HEK293 (cell line): ENCODE measurements around the gene TOR4A.
A peak's percentile ranks its signal among the peaks of the same experiment; 100 is the strongest.

Experiments
- CTCF ChIA-PET: fragments of 350-600 bp; formaldehyde crosslinking; extraction: SDS; loops from one replicate; lab custom pipeline; 2021; ENCODE audit warnings: antibody characterized with exemption; lab: Yijun Ruan, JAX
- POLR2A ChIA-PET: fragments of 300-600 bp; formaldehyde crosslinking; extraction: SDS; loops from one replicate; lab custom pipeline; 2020; ENCODE audit warnings: antibody characterized with exemption, inconsistent platforms; lab: Yijun Ruan, JAX
- H3K27ac ChIP-seq: fragments of 200-500 bp; sonication (Bioruptor generic); 2 replicates; pipeline ENCODE4 v1.5.1; 2014; ENCODE audit warnings: low read depth, low read length, control low read depth, inconsistent platforms; ENCODE audit errors: extremely low read depth
- H3K36me3 ChIP-seq, 2 experiments: fragments of 200-500 bp in 1 of 2; sonication (Bioruptor generic) in 1 of 2; 1 replicate in 1 of 2; 2 replicates in 1 of 2; pipeline ENCODE4 v1.5.1; 2014 to 2017; ENCODE audit warnings: inconsistent platforms in 2 of 2, low read length in 2 of 2; ENCODE audit not compliant: control insufficient read depth in 2 of 2, insufficient read depth in 1 of 2
- H3K4me1 ChIP-seq: fragments of 200-500 bp; sonication (Bioruptor generic); 2 replicates; pipeline ENCODE4 v1.5.1; 2014; ENCODE audit warnings: mild to moderate bottlenecking, low read length, inconsistent platforms; ENCODE audit not compliant: control insufficient read depth, insufficient read depth
- H3K4me3 ChIP-seq: 2 replicates; pipeline ENCODE4 v1.5.1; 2011; ENCODE audit warnings: low read depth, mild to moderate bottlenecking, control low read depth, low read length, moderate library complexity
- H3K9me3 ChIP-seq: fragments of 200-500 bp; sonication (Bioruptor generic); 2 replicates; pipeline ENCODE4 v1.5.1; 2014; ENCODE audit warnings: low read depth, low read length, inconsistent platforms; ENCODE audit not compliant: control insufficient read depth, insufficient read depth
- AEBP2 ChIP-seq: fragments of 450-650 bp; formaldehyde crosslinking; IDR thresholded peaks from 2 replicates; pipeline ENCODE4 v1.5.1; 2016; ENCODE audit warnings: missing biosample characterization, missing genetic modification characterization, borderline replicate concordance
- BCL11B ChIP-seq: fragments of 450-650 bp; formaldehyde crosslinking; IDR thresholded peaks from 2 replicates; pipeline ENCODE4 v1.5.1; 2016; ENCODE audit warnings: low read depth, missing biosample characterization, missing genetic modification characterization
- KLF8 ChIP-seq: fragments of 450-650 bp; formaldehyde crosslinking; IDR thresholded peaks from 2 replicates; pipeline ENCODE4 v1.5.1; 2016; ENCODE audit warnings: missing biosample characterization, missing genetic modification characterization
- KLF9 ChIP-seq: fragments of 450-650 bp; formaldehyde crosslinking; IDR thresholded peaks from 2 replicates; pipeline ENCODE4 v1.5.1; 2016; ENCODE audit warnings: missing biosample characterization, missing genetic modification characterization, low read depth
- SP7 ChIP-seq: fragments of 450-650 bp; formaldehyde crosslinking; IDR thresholded peaks from 2 replicates; pipeline ENCODE4 v1.5.1; 2016; ENCODE audit warnings: missing biosample characterization, missing genetic modification characterization
- ZBTB21 ChIP-seq: fragments of 450-650 bp; formaldehyde crosslinking; IDR thresholded peaks from 2 replicates; pipeline ENCODE4 v1.5.1; 2017; ENCODE audit warnings: missing biosample characterization, missing genetic modification characterization
- ZBTB49 ChIP-seq: fragments of 450-650 bp; formaldehyde crosslinking; IDR thresholded peaks from 2 replicates; pipeline ENCODE4 v1.5.1; 2016; ENCODE audit warnings: missing biosample characterization, missing genetic modification characterization, low read depth
- ZBTB8A ChIP-seq: fragments of 450-650 bp; formaldehyde crosslinking; IDR thresholded peaks from 2 replicates; pipeline ENCODE4 v1.5.1; 2016; ENCODE audit warnings: missing biosample characterization, missing genetic modification characterization
- ZFP69B ChIP-seq: fragments of 450-650 bp; formaldehyde crosslinking; IDR thresholded peaks from 2 replicates; pipeline ENCODE4 v1.5.1; 2016; ENCODE audit warnings: missing biosample characterization, missing genetic modification characterization
- ZNF138 ChIP-seq: fragments of 450-650 bp; formaldehyde crosslinking; IDR thresholded peaks from 2 replicates; pipeline ENCODE4 v1.5.1; 2016; ENCODE audit warnings: missing biosample characterization, missing genetic modification characterization, borderline replicate concordance
- ZNF202 ChIP-seq: fragments of 450-650 bp; formaldehyde crosslinking; IDR thresholded peaks from 2 replicates; pipeline ENCODE4 v1.5.1; 2016; ENCODE audit warnings: missing biosample characterization, missing genetic modification characterization, borderline replicate concordance
- ZNF211 ChIP-seq: fragments of 450-650 bp; formaldehyde crosslinking; IDR thresholded peaks from 2 replicates; pipeline ENCODE4 v1.5.1; 2016; ENCODE audit warnings: low read depth, missing biosample characterization, missing genetic modification characterization
- ZNF214 ChIP-seq: fragments of 450-650 bp; formaldehyde crosslinking; IDR thresholded peaks from 2 replicates; pipeline ENCODE4 v1.5.1; 2017; ENCODE audit warnings: missing biosample characterization, mild to moderate bottlenecking, missing genetic modification characterization, borderline replicate concordance
- ZNF223 ChIP-seq: fragments of 450-650 bp; formaldehyde crosslinking; IDR thresholded peaks from 2 replicates; pipeline ENCODE4 v1.5.1; 2016; ENCODE audit warnings: missing biosample characterization, missing genetic modification characterization
- ZNF266 ChIP-seq: fragments of 450-650 bp; formaldehyde crosslinking; IDR thresholded peaks from 2 replicates; pipeline ENCODE4 v1.5.1; 2016; ENCODE audit warnings: missing biosample characterization, missing genetic modification characterization, low read depth
- ZNF335 ChIP-seq: fragments of 450-650 bp; formaldehyde crosslinking; conservative IDR thresholded peaks from 2 replicates; pipeline ENCODE4 v1.5.1; 2016; ENCODE audit warnings: missing biosample characterization, missing genetic modification characterization
- ZNF423 ChIP-seq: fragments of 450-650 bp; formaldehyde crosslinking; IDR thresholded peaks from 2 replicates; pipeline ENCODE4 v1.5.1; 2016; ENCODE audit warnings: missing biosample characterization, missing genetic modification characterization
- ZNF449 ChIP-seq: fragments of 450-650 bp; formaldehyde crosslinking; IDR thresholded peaks from 2 replicates; pipeline ENCODE4 v1.5.1; 2017; ENCODE audit warnings: missing biosample characterization, mild to moderate bottlenecking, missing genetic modification characterization, moderate library complexity
- ZNF624 ChIP-seq: fragments of 450-650 bp; formaldehyde crosslinking; IDR thresholded peaks from 2 replicates; pipeline ENCODE4 v1.5.1; 2017; ENCODE audit warnings: missing biosample characterization, missing genetic modification characterization
- ZNF670 ChIP-seq: fragments of 450-650 bp; formaldehyde crosslinking; IDR thresholded peaks from 2 replicates; pipeline ENCODE4 v1.5.1; 2016; ENCODE audit warnings: missing biosample characterization, missing genetic modification characterization, low read depth
- ZNF776 ChIP-seq: fragments of 450-650 bp; formaldehyde crosslinking; IDR thresholded peaks from 2 replicates; pipeline ENCODE4 v1.5.0; 2017; ENCODE audit warnings: missing biosample characterization, missing genetic modification characterization, borderline replicate concordance
- ZNF785 ChIP-seq: fragments of 450-650 bp; formaldehyde crosslinking; IDR thresholded peaks from 2 replicates; pipeline ENCODE4 v1.5.1; 2016; ENCODE audit warnings: missing biosample characterization, missing genetic modification characterization
- ZSCAN16 ChIP-seq: fragments of 450-650 bp; formaldehyde crosslinking; IDR thresholded peaks from 2 replicates; pipeline ENCODE4 v1.5.1; 2016; ENCODE audit warnings: missing biosample characterization, missing genetic modification characterization
- TF ChIP-seq, protein P1 (sequence below): fragments of 450-650 bp; IDR thresholded peaks from 2 replicates; pipeline ENCODE4 v1.5.1; 2018; ENCODE audit warnings: missing biosample characterization, missing genetic modification characterization
- TF ChIP-seq, protein P2 (sequence below): fragments of 450-650 bp; formaldehyde crosslinking; IDR thresholded peaks from 2 replicates; pipeline ENCODE4 v1.5.1; 2016; ENCODE audit warnings: missing biosample characterization, missing genetic modification characterization
- TF ChIP-seq, protein P3 (sequence below): fragments of 450-650 bp; formaldehyde crosslinking; IDR thresholded peaks from 2 replicates; pipeline ENCODE4 v1.5.1; 2017; ENCODE audit warnings: missing biosample characterization, missing genetic modification characterization

TOR4A gene

DNA sequence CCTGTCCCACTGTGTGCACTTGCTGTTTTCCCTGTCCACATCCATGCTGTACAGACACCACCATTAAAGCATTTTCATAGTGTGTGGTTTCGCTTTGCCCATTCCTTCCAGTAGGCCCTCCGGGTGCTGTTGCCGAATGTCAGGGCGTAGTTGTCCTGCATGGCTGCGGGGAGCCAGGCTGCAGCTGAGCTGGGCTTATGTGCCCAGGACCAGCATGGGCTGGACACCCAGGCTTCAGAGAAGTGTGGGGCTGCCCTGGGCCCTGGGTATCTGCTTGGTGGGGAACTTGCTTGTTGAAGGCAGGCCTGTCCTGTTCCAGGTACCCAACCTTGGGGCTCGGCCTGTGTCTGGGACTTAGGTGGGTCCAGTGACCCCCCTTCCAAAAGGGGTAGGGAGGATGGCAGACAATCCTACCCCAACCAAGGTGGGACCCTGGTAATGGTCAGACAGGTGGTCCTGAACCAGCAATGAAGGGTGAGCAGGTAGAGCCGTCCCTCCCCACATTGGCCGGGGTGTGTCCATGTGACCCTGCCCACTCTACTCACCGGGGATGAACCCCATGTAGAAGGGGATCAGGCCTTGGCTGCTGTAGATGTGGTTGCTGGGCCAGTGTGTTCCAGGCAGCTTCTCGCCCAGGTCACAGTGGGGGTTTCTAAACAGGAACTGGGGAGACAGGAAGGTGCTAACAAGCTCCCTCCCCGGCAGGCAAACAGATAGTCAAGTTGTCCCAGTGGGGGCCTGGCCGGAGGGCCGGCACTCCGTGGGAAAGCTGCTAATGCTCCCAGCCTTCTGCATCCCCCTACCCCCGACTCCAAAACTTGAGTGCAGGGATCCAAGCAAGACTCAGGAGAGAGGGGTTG, 33.7 kb upstream of the TOR4A start:
- ChIA-PET CTCF (interaction anchor here (0.7 to 3.6 kb wide), 3 partner anchors 7 to 20 kb away, joined by 5 to 29 read pairs (median 16); partner anchors contain the start of gene NELFB), POLR2A (interaction anchor here (0.6 to 11.5 kb wide), 15 partner anchors 7 to 453 kb away, joined by 3 to 336 read pairs (median 6); partner anchors contain the start of genes CYSRT1, NELFB, RNF208 and RNF224)
- H3K4me1 ChIP-seq: 0 out of 2 replicates have a peak, but pooled peaks cover 3% of the 10 kb centered on the region
- H3K36me3 ChIP-seq: peaks cover 0 to 27% of the 10 kb centered on the region in 2 experiments; a peak in 1 of 3 replicates
- no peak overlapping the region for H3K4me3 ChIP-seq
- H3K9me3 ChIP-seq: no peaks in the 10 kb centered on the region
- no peak overlapping the region for H3K27ac ChIP-seq
- TF ChIP-seq ZNF423 (tag by site-specific recombination): 0 out of 2 replicates have a peak, but pooled peaks have one; percentile 9
- no peak for TF ChIP-seq ZNF785
- TF ChIP-seq ZSCAN16 (tag by site-specific recombination): no peak
- no peak for TF ChIP-seq ZNF211 (tag by site-specific recombination)
- peak; percentile 29; the same call in 1 of the 2 replicates for TF ChIP-seq BCL11B (tag by site-specific recombination)
- no peak for TF ChIP-seq ZNF624 (tag by site-specific recombination)
- TF ChIP-seq ZBTB49 (tag by site-specific recombination): no peak
- TF ChIP-seq, protein P1, sequence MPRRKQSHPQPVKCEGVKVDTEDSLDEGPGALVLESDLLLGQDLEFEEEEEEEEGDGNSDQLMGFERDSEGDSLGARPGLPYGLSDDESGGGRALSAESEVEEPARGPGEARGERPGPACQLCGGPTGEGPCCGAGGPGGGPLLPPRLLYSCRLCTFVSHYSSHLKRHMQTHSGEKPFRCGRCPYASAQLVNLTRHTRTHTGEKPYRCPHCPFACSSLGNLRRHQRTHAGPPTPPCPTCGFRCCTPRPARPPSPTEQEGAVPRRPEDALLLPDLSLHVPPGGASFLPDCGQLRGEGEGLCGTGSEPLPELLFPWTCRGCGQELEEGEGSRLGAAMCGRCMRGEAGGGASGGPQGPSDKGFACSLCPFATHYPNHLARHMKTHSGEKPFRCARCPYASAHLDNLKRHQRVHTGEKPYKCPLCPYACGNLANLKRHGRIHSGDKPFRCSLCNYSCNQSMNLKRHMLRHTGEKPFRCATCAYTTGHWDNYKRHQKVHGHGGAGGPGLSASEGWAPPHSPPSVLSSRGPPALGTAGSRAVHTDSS (tag by site-specific recombination): no peak
- no peak for TF ChIP-seq ZNF223 (tag by site-specific recombination)
- no peak for TF ChIP-seq ZFP69B
- TF ChIP-seq ZNF670 (tag by site-specific recombination): no peak
- TF ChIP-seq, protein P2, sequence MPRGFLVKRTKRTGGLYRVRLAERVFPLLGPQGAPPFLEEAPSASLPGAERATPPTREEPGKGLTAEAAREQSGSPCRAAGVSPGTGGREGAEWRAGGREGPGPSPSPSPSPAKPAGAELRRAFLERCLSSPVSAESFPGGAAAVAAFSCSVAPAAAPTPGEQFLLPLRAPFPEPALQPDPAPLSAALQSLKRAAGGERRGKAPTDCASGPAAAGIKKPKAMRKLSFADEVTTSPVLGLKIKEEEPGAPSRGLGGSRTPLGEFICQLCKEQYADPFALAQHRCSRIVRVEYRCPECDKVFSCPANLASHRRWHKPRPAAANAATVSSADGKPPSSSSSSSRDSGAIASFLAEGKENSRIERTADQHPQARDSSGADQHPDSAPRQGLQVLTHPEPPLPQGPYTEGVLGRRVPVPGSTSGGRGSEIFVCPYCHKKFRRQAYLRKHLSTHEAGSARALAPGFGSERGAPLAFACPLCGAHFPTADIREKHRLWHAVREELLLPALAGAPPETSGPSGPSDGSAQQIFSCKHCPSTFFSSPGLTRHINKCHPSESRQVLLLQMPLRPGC (tag by site-specific recombination): 0 out of 2 replicates have a peak, but pooled peaks have one; percentile 11
- no peak for TF ChIP-seq ZNF449
- no peak for TF ChIP-seq ZBTB21 (tag by site-specific recombination)
- TF ChIP-seq KLF8 (tag by site-specific recombination): peak; percentile 55
- no peak for TF ChIP-seq SP7 (tag by site-specific recombination)
- TF ChIP-seq ZNF776 (tag by site-specific recombination): no peak
- TF ChIP-seq ZNF335: no peak
- TF ChIP-seq ZNF202: no peak
- TF ChIP-seq, protein P3, sequence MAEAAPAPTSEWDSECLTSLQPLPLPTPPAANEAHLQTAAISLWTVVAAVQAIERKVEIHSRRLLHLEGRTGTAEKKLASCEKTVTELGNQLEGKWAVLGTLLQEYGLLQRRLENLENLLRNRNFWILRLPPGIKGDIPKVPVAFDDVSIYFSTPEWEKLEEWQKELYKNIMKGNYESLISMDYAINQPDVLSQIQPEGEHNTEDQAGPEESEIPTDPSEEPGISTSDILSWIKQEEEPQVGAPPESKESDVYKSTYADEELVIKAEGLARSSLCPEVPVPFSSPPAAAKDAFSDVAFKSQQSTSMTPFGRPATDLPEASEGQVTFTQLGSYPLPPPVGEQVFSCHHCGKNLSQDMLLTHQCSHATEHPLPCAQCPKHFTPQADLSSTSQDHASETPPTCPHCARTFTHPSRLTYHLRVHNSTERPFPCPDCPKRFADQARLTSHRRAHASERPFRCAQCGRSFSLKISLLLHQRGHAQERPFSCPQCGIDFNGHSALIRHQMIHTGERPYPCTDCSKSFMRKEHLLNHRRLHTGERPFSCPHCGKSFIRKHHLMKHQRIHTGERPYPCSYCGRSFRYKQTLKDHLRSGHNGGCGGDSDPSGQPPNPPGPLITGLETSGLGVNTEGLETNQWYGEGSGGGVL: peak; percentile 34; the same call in 1 of the 2 replicates
- no peak for TF ChIP-seq ZNF138 (tag by site-specific recombination)
- TF ChIP-seq AEBP2: no peak
- no peak for TF ChIP-seq ZNF266
- no peak for TF ChIP-seq ZNF214 (tag by site-specific recombination)
- TF ChIP-seq ZBTB8A (tag by site-specific recombination): peak; percentile 41
- 0 out of 2 replicates have a peak, but pooled peaks have one; percentile 11 for TF ChIP-seq KLF9 (tag by site-specific recombination)
